B cell (primary cell): Measurements from ENCODE around the gene PTH2R.

Source experiments
- CTCF ChIP-seq: fragments of 200-600 bp; IDR thresholded peaks from one replicate; pipeline ENCODE4 v1.8.0; 2022; ENCODE audit warnings: antibody characterized with exemption, mild to moderate bottlenecking
- EZH2 ChIP-seq: IDR thresholded peaks from 2 replicates; pipeline ENCODE4 v1.6.1; 2012; ENCODE audit warnings: borderline replicate concordance, low read depth, mild to moderate bottlenecking, moderate library complexity, low read length; ENCODE audit not compliant: insufficient read depth, poor library complexity, severe bottlenecking

DNA sequence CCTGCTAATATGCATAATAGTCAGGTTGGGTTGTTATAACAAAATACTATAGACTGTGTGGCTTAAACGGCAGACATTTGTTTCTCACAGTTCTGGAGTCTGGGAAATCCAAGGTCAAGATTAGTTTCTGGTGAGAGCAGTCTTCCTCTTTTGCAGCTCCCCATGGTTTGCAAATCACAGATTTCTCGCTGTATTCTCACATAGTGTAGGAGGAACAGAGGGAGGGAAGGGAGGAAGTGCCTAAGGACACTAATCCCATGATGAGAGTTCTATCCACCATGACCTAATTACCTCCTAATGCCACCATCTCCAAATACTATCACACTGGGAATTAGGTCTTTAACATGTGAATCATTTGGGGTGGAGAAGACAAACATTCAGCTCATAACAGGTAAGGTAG lies 20.1 kb upstream of the PTH2R start:
- TF ChIP-seq CTCF (no peak), EZH2 (no peak)
